Midbrain (tissue), 1 donor: Measurements from ENCODE around the gene SECISBP2L.

Source experiments
- DNase-seq: peaks from one replicate; lab custom pipeline; 2025; lab: John Stamatoyannopoulos, UW

SECISBP2L gene

DNA sequence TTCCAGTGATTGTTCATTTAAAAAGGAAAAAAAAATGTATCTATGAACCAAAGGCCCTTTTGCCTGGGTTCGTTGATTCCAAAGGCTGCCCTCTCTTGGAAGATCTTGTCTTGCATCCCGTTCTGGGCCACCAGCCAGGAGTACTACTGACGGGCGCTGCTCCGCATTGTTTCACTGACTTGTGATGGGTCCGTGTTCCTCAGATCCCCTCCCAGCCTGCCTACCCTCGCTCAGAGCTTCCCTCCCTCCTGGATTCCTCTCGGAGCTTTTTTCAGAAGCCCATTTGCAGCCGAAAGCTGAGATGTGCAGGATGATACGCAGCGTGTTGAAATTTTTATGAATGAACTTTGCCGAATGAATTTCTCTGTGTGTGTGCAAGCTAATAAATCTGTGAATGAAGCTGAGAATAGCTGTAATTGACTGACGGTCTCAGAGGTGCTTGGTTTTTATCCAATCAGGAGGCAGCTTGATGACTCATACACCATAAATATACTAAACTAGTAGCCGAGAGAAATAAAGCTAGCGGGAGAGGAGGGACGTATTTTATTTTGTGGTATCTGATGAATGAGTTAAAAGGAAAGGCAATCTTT is 82.6 kb downstream of the SECISBP2L start, which contains the start of gene SHC4:
SHC4 (minus strand) TSS at position 396 of the 590 bp plus-strand sequence. CDS start 904 bp downstream, outside the sequence.
- DNase-seq = peak; percentile 74

DNA sequence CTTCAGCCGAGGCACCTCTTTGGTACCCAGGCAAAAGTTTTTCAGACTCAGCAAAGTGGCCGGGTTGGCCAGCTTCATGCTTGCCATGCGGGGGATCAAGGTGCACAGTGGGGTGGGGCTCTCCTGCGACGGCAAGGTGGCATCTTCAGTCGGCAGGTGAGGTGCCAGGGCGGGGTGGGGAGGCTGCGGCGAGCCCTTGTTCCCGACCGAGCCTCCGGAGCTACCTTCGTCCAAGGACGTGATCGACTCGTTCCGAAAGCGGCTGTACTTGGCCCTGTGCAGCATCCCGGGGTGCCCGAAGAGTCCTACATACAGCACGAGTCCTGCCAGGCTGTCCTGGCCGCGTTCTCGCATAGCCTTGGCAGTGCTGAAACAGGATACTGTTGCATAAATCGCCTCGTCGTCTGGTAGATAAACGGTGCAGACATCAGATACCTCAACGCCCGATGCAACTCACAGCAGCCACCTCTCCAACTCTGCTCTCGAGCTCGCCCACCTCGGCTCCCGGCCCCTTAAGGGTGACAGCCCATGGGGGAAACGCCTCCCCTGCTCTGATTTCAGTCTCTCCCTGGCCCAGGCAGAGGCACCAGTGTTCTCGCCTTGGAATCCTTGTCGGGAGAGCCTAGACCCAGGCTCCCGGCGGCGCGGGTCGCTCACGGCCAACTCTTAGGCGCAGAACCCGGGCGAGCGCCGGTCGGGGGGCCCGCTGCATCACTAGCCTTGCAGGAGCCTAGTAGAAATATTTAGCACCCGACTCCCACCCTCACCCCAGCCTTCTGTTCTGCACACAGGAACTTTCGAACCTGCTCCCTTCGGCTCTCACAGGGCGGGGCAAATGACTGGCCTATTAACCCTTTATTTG is 83.4 kb downstream of the SECISBP2L start:
- DNase-seq = peak; percentile 43

DNA sequence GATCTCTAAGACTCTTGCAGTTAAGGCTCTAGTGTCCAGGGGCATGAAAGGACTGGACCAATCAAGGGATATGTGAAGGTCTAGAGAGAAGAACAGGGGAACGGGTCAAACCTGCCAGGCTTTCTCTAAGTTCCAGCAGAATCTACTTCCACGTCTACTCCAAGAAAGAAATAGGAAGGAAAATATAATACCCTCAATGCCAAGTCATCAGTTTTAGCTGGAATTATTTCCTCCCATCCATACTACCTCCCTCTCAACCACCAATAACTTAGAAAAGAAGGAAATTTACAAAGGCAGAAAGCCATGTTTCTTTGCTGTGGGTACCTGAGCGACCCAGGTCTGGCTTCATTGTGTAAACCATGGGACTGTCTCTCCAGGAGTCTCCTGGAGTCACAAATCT is 90.3 kb downstream of the SECISBP2L start:
- no peak for DNase-seq

DNA sequence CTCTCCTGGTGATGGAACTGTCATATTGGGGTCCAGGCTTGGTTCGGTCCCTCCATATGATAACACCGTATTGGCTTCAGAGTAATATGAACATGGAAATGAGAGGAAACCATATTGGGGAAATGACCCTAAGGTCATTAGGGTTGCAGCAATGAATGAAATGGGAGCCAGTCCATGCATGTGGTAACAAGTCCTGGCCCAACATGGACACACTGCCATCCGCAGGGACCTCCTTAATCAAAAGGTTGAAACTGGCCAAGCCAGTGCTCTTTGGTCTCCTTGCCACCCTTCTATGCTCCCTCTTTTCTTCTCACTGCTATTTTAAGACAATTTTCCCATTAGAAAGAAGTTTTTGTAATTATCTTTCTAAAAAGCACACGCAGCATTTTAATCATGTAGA is 90.9 kb downstream of the SECISBP2L start:
- no peak for DNase-seq

DNA sequence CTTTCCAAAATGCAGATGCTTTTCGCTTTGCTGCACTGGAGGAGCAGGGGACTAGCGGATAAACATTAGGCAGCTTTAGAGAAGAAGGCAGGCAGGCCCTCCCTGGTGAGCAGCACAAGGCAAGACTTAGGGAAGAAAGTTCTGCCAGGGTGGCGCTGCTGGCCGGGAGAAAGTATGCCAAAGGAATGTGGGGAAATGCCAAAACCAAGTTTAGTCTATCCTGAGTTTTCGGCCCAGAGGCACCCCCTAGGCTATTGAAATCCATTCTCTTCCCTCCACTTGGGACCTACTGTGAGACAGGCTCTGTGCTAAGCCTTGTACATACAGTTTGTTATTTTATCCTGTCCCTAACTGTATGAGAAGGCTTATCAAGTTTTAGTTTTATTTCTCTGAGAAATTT is 91.7 kb downstream of the SECISBP2L start:
- DNase-seq = no peak

DNA sequence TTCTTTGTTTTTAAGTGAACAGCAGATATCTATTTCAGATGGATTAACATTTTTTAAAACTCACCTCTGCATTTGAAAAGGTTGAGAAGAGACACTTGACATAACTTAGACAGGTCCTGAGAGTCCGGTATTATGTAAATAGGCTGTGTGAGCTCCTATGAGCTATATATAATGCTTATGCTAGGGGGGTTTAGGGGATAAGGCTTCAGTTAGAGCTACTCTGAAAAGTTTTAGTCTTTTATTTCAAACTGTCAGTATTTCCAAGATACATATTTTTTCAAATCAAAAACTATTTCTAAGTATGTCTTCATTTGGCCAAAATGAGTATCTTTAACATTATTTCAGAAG is 99.4 kb downstream of the SECISBP2L start:
- no peak for DNase-seq

DNA sequence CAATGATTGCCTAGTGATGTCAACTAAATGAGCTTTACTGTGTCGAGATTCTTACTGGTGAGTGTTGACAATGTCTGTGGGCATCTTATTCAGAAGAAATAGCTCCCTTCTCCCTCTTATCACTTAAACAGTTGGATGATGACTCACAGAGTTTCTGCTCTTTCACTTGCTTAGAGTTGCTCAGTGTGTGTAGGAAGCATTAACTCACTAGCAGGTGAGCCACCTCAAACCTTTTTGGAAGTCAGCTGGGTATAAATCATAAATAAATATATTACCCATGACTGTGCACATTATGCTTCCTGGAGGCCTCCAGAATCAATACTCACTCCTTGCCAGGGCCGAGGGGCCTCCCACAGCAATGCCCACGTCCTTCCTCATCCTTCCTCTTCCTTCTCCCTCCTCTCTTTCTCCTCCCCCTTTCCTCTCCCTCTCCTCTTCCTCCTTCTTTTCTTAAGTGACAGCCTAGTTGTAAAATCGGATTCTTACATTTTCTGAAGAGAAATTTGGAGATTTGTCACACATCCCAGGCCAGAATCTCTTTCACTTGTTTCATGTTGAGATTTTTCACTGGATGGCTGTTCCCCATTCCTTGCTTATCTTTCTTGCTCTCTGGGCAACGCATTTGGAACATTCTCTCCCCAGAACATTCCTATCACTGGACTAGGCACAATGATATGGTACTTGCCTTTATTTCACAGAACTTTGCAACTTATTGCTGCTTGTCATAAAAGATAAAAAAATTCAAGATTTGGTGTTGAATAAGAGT is 100.0 kb downstream of the SECISBP2L start:
- no peak for DNase-seq

DNA sequence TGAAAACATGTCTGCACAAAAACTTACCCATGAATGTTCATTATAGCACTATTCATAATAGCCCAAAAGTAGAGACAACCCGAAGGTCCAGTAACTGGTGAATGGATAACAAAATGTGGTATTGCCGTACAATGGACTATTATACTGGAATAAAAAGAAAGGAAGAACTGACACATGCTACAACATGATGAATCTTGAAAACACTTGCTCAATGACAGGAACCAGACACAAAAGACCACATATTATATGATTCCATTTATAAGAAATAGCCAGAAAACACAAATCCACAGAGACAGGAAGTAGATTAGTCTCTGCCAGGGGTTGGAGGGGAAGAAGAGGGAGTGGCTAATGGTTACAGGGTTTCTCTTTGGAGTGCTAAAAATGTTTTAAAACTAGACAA is 100.9 kb downstream of the SECISBP2L start:
- DNase-seq = no peak

DNA sequence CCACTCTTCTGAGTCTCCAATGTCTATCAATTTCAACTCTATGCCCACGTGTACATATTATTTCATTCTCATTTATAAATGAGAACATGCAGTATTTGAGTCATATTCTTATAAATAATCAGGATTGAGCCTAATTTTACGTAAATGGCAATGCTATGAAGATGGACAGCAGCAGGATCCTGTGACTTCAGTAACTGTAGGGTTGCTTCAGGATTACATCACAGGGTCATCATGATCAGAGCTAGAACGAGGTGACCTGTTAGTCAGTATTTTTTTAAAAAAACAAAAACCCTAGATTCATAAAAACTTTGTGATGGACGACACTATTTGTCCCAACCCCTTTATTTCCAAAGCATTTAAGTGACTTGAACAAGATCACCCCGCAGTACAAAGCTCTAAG is 104.3 kb downstream of the SECISBP2L start:
- DNase-seq = no peak

DNA sequence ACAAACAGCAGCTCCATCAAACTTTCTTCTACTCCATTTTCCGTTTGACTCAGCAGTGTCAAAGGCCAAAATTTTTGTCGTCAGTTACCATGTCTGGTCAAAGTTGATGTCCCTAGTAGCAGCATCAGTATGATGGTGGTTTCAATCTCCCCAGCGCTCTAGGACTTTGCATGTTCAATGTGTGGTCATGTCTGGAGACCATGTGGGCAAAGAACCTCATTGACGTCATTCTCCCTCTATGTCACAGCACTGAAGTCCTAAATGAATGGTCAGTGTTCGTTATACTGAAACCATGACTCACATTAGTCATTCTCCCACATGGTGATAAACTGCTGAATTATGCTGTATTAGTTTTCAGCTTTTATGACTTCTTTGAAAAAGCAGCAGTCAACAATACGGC is 105.7 kb downstream of the SECISBP2L start:
- no peak for DNase-seq

DNA sequence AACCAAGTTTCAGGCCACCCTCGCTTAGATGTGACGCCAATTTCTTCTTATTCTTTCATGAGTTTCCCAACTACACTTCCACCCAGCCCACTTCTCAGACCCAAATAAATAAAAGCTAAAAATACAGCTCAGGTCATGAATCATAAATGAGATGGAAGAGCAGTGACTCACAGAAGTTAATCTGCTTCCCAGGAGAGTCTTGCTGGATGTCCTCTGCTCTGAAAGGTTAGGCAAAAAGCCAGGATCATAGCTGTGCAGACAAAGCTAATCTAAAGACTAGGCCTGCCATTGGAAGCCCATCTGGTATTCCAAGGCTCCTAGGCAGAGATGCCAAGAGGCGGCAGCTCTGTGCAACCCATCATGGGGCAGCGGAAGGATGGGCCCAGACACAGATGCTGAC is 106.6 kb downstream of the SECISBP2L start:
- no peak for DNase-seq
